8988T (cell line): ENCODE measurements around the gene NRP1.
"Not testable (repeated sequence)": the region's sequence is repeated elsewhere in the genome, so short reads cannot be mapped to it uniquely, and the experiment has no call there.

Experiments
- DNase-seq: peaks from one replicate; pipeline ENCODE4 v3.0.0; 2011

NRP1 gene

GRCh38 chr10:33142295-33142694 is 192.2 kb downstream of the NRP1 start:
- DNase-seq = no peak

GRCh38 chr10:33141251-33141650 is 193.2 kb downstream of the NRP1 start:
- DNase-seq = no peak

GRCh38 chr10:33139181-33139646 is 195.3 kb downstream of the NRP1 start:
- DNase-seq = no peak

- DNase-seq = not testable (repeated sequence)
Observed at GRCh38 chr10:33138686-33139085, 195.8 kb downstream of the NRP1 start.

GRCh38 chr10:33137356-33138005 is 197.0 kb downstream of the NRP1 start:
- DNase-seq = no peak

- no peak for DNase-seq
Observed at GRCh38 chr10:33136781-33137180, 197.7 kb downstream of the NRP1 start.

- no peak for DNase-seq
Observed at GRCh38 chr10:33136271-33136670, 198.2 kb downstream of the NRP1 start.

- peak; percentile 44 for DNase-seq
Observed at GRCh38 chr10:33134011-33134751, 200.3 kb downstream of the NRP1 start.

GRCh38 chr10:33133557-33133956 is 200.9 kb downstream of the NRP1 start:
- no peak for DNase-seq

- DNase-seq = no peak
Observed at GRCh38 chr10:33132626-33133025, 201.8 kb downstream of the NRP1 start.

GRCh38 chr10:33129996-33130386 is 204.5 kb downstream of the NRP1 start:
- DNase-seq = no peak

- DNase-seq = no peak
Observed at GRCh38 chr10:33129141-33129995, 205.1 kb downstream of the NRP1 start.

GRCh38 chr10:33127622-33128021 is 206.8 kb downstream of the NRP1 start:
- no peak for DNase-seq
